H9 (cell line): ENCODE results near the gene DAB2IP. TPM values are rescaled to one million over a fixed set of nuclear protein-coding genes. Genes with fewer than 3 reads are reported as not detected.

Experiments used
- DNase-seq: peaks from one replicate; pipeline ENCODE4 v3.0.0-alpha.2; 2017
- H2AFZ ChIP-seq: one replicate; pipeline ENCODE4 v1.6.1; 2013; ENCODE audit warnings: mild to moderate bottlenecking, low read length, control low read depth, moderate library complexity
- H2AK5ac ChIP-seq: 2 replicates; pipeline ENCODE4 v1.6.1; 2013; ENCODE audit warnings: low read length, control low read depth, mixed read lengths; ENCODE audit not compliant: insufficient read length
- H2BK120ac ChIP-seq: one replicate; pipeline ENCODE4 v1.6.1; 2013; ENCODE audit warnings: low read depth, mild to moderate bottlenecking, low read length, control low read depth, inconsistent platforms; ENCODE audit not compliant: poor library complexity, severe bottlenecking
- H2BK12ac ChIP-seq: 2 replicates; pipeline ENCODE4 v1.6.1; 2013; ENCODE audit warnings: low read length, control low read depth, mixed read lengths, low read depth; ENCODE audit not compliant: insufficient read length
- H2BK15ac ChIP-seq: 2 replicates; pipeline ENCODE4 v1.6.1; 2013; ENCODE audit warnings: low read depth, low read length, control low read depth
- H2BK20ac ChIP-seq: one replicate; pipeline ENCODE4 v1.6.1; 2013; ENCODE audit warnings: low read depth, mild to moderate bottlenecking, low read length, control low read depth, inconsistent platforms; ENCODE audit not compliant: poor library complexity, severe bottlenecking
- H2BK5ac ChIP-seq: 2 replicates; pipeline ENCODE4 v1.6.1; 2013; ENCODE audit warnings: low read length, control low read depth, mixed read lengths; ENCODE audit not compliant: insufficient read length
- H3K14ac ChIP-seq: 2 replicates; pipeline ENCODE4 v1.6.1; 2013; ENCODE audit warnings: low read length, control low read depth; ENCODE audit not compliant: insufficient read depth
- H3K18ac ChIP-seq: 2 replicates; pipeline ENCODE4 v1.6.1; 2013; ENCODE audit warnings: low read depth, mild to moderate bottlenecking, mixed read lengths, low read length, control low read depth; ENCODE audit not compliant: insufficient read length
- H3K23ac ChIP-seq: 2 replicates; pipeline ENCODE4 v1.6.1; 2013; ENCODE audit warnings: low read length, control low read depth, mixed read lengths, low read depth; ENCODE audit not compliant: insufficient read length
- H3K23me2 ChIP-seq: 2 replicates; pipeline ENCODE4 v1.6.1; 2013; ENCODE audit warnings: low read depth, mild to moderate bottlenecking, mixed read lengths, low read length, control low read depth; ENCODE audit not compliant: insufficient read length, poor library complexity, severe bottlenecking
- H3K27ac ChIP-seq: 2 replicates; pipeline ENCODE4 v1.5.1; 2013; ENCODE audit warnings: low read length, control low read depth, mixed read lengths, low read depth; ENCODE audit not compliant: insufficient read length
- H3K27me3 ChIP-seq: 2 replicates; pipeline ENCODE4 v1.6.1; 2013; ENCODE audit warnings: low read length, control low read depth, inconsistent platforms; ENCODE audit not compliant: insufficient read depth
- H3K4ac ChIP-seq: 2 replicates; pipeline ENCODE4 v1.6.1; 2013; ENCODE audit warnings: low read depth, mild to moderate bottlenecking, control low read depth, inconsistent platforms, low read length, moderate library complexity
- H3K4me1 ChIP-seq: 2 replicates; pipeline ENCODE4 v1.6.1; 2013; ENCODE audit warnings: low read length, control low read depth, inconsistent platforms; ENCODE audit not compliant: insufficient read depth
- H3K4me2 ChIP-seq: 2 replicates; pipeline ENCODE4 v1.6.1; 2013; ENCODE audit warnings: low read length, control low read depth, mixed read lengths; ENCODE audit not compliant: insufficient read length, insufficient read depth
- H3K56ac ChIP-seq: 2 replicates; pipeline ENCODE4 v1.6.1; 2013; ENCODE audit warnings: low read depth, mild to moderate bottlenecking, mixed read lengths, low read length, control low read depth; ENCODE audit not compliant: insufficient read length
- H3K79me1 ChIP-seq: 2 replicates; pipeline ENCODE4 v1.6.1; 2013; ENCODE audit warnings: low read depth, mild to moderate bottlenecking, moderate library complexity, low read length, control low read depth, inconsistent platforms; ENCODE audit not compliant: insufficient read depth, poor library complexity, severe bottlenecking
- H3K79me2 ChIP-seq: 2 replicates; pipeline ENCODE4 v1.6.1; 2013; ENCODE audit warnings: low read length, control low read depth, inconsistent platforms; ENCODE audit not compliant: insufficient read depth
- H3K9ac ChIP-seq: 2 replicates; pipeline ENCODE4 v1.6.1; 2013; ENCODE audit warnings: low read length, control low read depth, mixed read lengths; ENCODE audit not compliant: insufficient read length; ENCODE audit errors: extremely low read depth
- H3K9me3 ChIP-seq: one replicate; pipeline ENCODE4 v1.6.1; 2013; ENCODE audit warnings: low read depth, low read length, inconsistent platforms; ENCODE audit not compliant: control insufficient read depth
- H3T11ph ChIP-seq: one replicate; pipeline ENCODE4 v1.6.1; 2013; ENCODE audit warnings: mild to moderate bottlenecking, low read length, control low read depth, inconsistent platforms
- H4K20me1 ChIP-seq: one replicate; pipeline ENCODE4 v1.6.1; 2013; ENCODE audit not compliant: control insufficient read depth, insufficient read length, insufficient read depth
- H4K5ac ChIP-seq: 2 replicates; pipeline ENCODE4 v1.6.1; 2013; ENCODE audit warnings: low read depth, mild to moderate bottlenecking, mixed read lengths, low read length, control low read depth; ENCODE audit not compliant: insufficient read length
- H4K8ac ChIP-seq: replicated peaks from 2 replicates; pipeline ENCODE4 v1.6.1; 2013; ENCODE audit warnings: low read length, control low read depth, mixed read lengths, low read depth; ENCODE audit not compliant: insufficient read length
- H4K91ac ChIP-seq: 2 replicates; pipeline ENCODE4 v1.6.1; 2013; ENCODE audit warnings: low read depth, mild to moderate bottlenecking, moderate library complexity, mixed read lengths, low read length, control low read depth; ENCODE audit not compliant: insufficient read length
- H3K27ac Mint-ChIP-seq, 3 experiments: 2 replicates in 2 of 3; 3 replicates in 1 of 3; pipeline ENCODE4 v1.8.0; 2020 to 2021; ENCODE audit warnings: mixed read lengths in 3 of 3, mild to moderate bottlenecking in 1 of 3, moderate library complexity in 1 of 3
- H3K27me3 Mint-ChIP-seq: 2 replicates; pipeline ENCODE4 v1.8.0; 2021; ENCODE audit warnings: low read depth, mild to moderate bottlenecking, moderate library complexity, mixed read lengths
- H3K36me3 Mint-ChIP-seq, 3 experiments: 2 replicates in 2 of 3; 3 replicates in 1 of 3; pipeline ENCODE4 v1.8.0; 2020 to 2021; ENCODE audit warnings: low read depth in 3 of 3, mixed read lengths in 3 of 3; ENCODE audit not compliant: insufficient read depth in 1 of 3
- H3K4me1 Mint-ChIP-seq, 2 experiments: 2 replicates each; pipeline ENCODE4 v1.8.0; 2020; ENCODE audit warnings: mixed read lengths in 2 of 2
- H3K4me3 Mint-ChIP-seq, 2 experiments: 2 replicates in 1 of 2; 3 replicates in 1 of 2; pipeline ENCODE4 v1.8.0; 2020 to 2021; ENCODE audit warnings: mild to moderate bottlenecking in 2 of 2, mixed read lengths in 2 of 2, moderate library complexity in 1 of 2
- H3K9me3 Mint-ChIP-seq, 2 experiments: 2 replicates in 1 of 2; 3 replicates in 1 of 2; pipeline ENCODE4 v1.8.0; 2020; ENCODE audit warnings: mild to moderate bottlenecking in 2 of 2, mixed read lengths in 2 of 2, moderate library complexity in 1 of 2
- WGBS: extraction: QIAGEN DNeasy Blood & Tissue Kit; methylation state at CpG from one replicate; pipeline ENCODE4 v1.1.7; 2013; ENCODE audit warnings: missing lambda C conversion rate, low lambda C conversion rate, mixed read lengths; ENCODE audit not compliant: insufficient read length; ENCODE audit errors: extremely low coverage; 5-methylcytosine and 5-hydroxymethylcytosine counted together
- total RNA-seq: library from RNA; stranded (reverse); gene quantifications from 2 replicates; pipeline ENCODE4 v1.2.1, GENCODE V29; 2021
- TF ChIP-seq, protein P1 (sequence below): fragments of 200-600 bp; sonication (generic); conservative IDR thresholded peaks from 3 replicates; pipeline ENCODE4 v1.8.0; 2021; ENCODE audit warnings: antibody characterized with exemption, mild to moderate bottlenecking

Gene DAB2IP
- total RNA-seq, 1 experiment from 2014 or later, result 22.6 TPM

DNA sequence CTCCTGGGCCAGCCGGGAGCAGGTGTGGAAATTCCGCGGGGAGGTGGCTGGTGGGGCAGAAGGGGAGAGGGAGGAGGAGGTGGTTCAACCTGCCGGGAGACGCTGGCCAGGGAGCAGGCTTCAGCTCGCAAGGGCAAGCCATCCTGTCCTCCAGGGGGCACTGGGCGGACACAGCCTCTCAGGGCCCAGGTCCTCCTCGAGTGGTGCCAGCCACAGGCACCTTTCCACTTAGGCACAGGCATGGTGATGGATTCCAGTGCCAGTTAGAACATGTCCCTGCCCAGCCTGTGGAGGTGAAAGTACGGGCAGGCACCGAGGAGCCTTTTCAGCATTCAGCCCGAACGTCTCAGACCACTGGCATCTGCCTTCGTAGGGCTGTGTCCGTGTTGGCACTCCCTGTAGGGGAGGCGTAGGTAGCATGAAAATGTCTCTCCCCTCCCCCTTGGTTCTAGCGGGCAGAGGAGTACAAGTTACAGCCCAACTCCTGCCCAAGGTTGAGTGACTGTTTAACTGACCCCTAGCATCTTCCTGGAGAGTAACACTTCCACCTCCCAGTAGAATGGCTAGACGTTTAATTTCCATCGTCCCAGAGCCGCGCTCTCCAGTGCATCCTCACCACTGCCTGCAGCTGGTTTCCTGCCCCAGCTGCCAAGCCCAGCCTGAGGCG, 48.9 kb downstream of the DAB2IP start:
- Histone ChIP-seq H3K23me2 (peaks cover 9% of the 10 kb centered on the region), H3K79me1 (no peaks in the 10 kb centered on the region), H2BK15ac (no peak overlapping the region), H3K27ac (no peak overlapping the region), H2BK12ac (no peak overlapping the region), H3K79me2 (no peaks in the 10 kb centered on the region; the same call in 1 of the 2 replicates), H4K5ac (no peak overlapping the region), H2BK20ac (no peak overlapping the region), H2AK5ac (no peak overlapping the region), H3K4ac (no peak overlapping the region), H4K91ac (no peak overlapping the region), H3T11ph (no peak overlapping the region), H2AFZ (no peak overlapping the region), H3K23ac (no peak overlapping the region), H3K4me2 (peak overlapping the region; percentile 42), H3K56ac (no peak overlapping the region), H3K9ac (no peak overlapping the region), H4K8ac (no peak overlapping the region), H3K27me3 (no peaks in the 10 kb centered on the region), H2BK120ac (no peak overlapping the region), H2BK5ac (no peak overlapping the region), H4K20me1 (no peaks in the 10 kb centered on the region), H3K9me3 (no peaks in the 10 kb centered on the region), H3K4me1 (no peaks in the 10 kb centered on the region), H3K18ac (no peak overlapping the region), H3K14ac (no peak overlapping the region; the same call in 1 of the 2 replicates)
- TF ChIP-seq, protein P1, sequence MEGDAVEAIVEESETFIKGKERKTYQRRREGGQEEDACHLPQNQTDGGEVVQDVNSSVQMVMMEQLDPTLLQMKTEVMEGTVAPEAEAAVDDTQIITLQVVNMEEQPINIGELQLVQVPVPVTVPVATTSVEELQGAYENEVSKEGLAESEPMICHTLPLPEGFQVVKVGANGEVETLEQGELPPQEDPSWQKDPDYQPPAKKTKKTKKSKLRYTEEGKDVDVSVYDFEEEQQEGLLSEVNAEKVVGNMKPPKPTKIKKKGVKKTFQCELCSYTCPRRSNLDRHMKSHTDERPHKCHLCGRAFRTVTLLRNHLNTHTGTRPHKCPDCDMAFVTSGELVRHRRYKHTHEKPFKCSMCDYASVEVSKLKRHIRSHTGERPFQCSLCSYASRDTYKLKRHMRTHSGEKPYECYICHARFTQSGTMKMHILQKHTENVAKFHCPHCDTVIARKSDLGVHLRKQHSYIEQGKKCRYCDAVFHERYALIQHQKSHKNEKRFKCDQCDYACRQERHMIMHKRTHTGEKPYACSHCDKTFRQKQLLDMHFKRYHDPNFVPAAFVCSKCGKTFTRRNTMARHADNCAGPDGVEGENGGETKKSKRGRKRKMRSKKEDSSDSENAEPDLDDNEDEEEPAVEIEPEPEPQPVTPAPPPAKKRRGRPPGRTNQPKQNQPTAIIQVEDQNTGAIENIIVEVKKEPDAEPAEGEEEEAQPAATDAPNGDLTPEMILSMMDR, result peak; percentile 63
- DNase-seq, result peak; percentile 71
- Mint-ChIP-seq H3K4me1 (peaks cover 10 to 33% of the 10 kb centered on the region in 2 experiments), H3K4me3 (peak overlapping the region; percentile 67 to 83), H3K36me3 (no peaks in the 10 kb centered on the region), H3K27me3 (peaks cover 34% of the 10 kb centered on the region), H3K9me3 (no peaks in the 10 kb centered on the region), H3K27ac (no peak overlapping the region)
- WGBS, result no CpG with 5 or more reads among the region's 21 CpGs
